Left renal pelvis (tissue), 4 donors: ENCODE measurements around the gene CLEC6A. TPM values are rescaled to one million over a fixed set of nuclear protein-coding genes. Genes with fewer than 3 reads are reported as not detected.
"Not testable (repeated sequence)": the region's sequence is repeated elsewhere in the genome, so short reads cannot be mapped to it uniquely, and the experiment has no call there.

Experiments
- DNase-seq, 4 donors: peaks; one replicate each; pipeline ENCODE4 v3.0.0-alpha.2; 2013; ENCODE audit warnings: low read depth in 4 of 4, low spot score in 3 of 4
- polyA plus RNA-seq, 4 donors: library from polyadenylated mRNA; unstranded; fragments of 120-200 nt; gene quantifications; one replicate each; pipeline ENCODE4 v1.2.1, GENCODE V29; 2013; ENCODE audit not compliant: insufficient read length in 4 of 4

CLEC6A gene
- under 1 TPM in 1 of 4 donors, not detected in 3; 0.10 TPM for polyA plus RNA-seq

- DNase-seq, result no peak
Observed at GRCh38 chr12:8455727-8456360, at the start of gene CLEC6A. Gene CLEC6A (plus strand): TSS chr12:8455962. CDS start chr12:8456112, 150 bp downstream.

- not testable (repeated sequence) for DNase-seq
Observed at GRCh38 chr12:8419576-8419975, 36.2 kb upstream of the CLEC6A start.

GRCh38 chr12:8420506-8420905 lies 35.3 kb upstream of the CLEC6A start:
- no peak for DNase-seq

DNA sequence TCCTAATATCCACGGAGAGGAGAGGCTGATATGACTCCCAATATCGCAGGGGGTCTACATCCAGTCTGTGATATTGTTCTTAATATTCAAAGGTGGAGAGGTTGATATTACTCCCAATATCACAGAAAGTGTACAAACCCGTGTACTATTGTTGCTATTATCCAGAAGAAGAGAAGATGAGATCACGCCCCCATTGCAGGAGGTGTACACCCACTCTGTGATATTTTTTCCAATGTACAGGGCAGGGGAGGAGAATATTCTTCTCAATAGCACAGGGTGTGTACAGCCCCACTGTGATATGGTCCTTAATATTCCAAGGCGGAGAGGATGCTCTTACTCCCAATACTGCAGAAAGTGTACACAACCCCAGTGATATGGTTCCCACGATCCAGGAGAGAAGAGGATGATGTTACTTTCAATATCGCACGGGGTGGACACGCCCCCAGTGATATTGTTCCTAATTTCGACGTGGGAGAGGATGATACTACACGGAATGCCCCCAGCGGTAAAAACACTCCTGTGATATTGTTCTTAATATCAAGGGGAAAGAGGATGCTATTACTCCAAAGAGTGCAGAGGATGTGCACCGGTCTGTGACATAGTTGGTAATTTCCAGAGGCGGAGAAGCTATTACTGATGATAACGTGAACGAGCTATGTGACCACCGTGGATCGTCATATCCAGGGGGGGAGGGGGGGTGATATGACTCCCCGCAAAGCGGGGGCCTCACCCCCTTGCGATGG lies 11.1 kb upstream of the CLEC6A start:
- DNase-seq, result not testable (repeated sequence)

DNA sequence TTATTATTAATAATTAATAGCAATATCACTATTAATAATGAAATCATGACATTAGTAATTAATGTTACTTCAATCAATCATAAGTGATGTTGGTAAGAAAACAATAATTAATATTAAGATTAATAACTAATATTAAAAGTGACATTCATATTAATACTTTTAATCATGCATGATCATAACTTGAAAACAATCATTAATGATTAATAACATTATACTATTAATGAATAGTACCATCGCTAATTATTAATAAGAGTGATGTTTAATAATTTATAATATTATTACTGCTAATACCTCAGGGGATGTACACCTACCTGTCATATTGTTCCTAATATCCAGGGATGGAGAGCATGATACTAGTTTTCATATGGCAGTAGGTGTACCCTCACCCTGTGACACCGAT lies 10.0 kb upstream of the CLEC6A start:
- DNase-seq, result no peak

DNA sequence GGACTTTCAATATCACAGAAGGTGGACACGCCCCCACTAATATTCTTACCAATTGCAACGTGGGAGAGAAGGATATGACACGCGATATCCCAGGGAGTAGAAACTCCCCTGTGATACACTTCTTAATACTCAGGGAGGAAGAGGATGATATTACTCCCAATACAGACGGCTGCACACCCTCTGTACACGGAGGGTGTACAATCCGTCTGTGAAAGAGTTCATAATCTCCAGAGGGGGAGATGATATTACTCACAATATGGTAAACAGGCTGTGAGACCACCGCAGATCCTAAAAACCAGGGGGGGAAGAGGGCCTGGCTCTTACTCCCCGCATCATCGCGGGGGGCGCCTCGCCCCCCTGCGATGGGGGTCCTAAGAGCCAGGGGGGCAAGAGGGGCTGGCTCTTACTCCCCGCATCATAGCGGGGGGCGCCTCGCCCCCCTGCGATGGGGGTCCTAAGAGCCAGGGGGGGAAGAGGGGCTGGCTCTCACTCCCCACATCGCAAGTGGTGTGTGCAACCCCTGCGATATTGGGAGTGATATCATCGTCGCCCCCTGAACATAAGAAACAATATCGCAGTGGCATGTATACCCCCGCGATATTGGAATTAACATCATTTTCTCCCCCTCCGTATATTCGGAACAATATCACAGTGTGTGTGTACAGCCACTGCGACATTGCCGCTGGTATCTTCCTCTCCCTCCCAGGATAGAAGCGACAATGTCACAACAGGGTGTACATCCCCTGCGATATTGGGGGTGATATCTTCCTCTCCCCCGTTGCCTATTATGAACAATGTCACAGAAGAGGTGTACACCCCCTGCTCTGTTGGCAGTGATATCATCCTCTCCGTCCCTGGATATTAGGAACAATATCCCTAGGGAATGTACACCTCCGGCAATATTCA lies 8.9 kb upstream of the CLEC6A start:
- DNase-seq, result no peak

- DNase-seq, result peak in 1 of 4 donors; percentile 7
Observed at GRCh38 chr12:8449355-8449859, 6.4 kb upstream of the CLEC6A start.

DNA sequence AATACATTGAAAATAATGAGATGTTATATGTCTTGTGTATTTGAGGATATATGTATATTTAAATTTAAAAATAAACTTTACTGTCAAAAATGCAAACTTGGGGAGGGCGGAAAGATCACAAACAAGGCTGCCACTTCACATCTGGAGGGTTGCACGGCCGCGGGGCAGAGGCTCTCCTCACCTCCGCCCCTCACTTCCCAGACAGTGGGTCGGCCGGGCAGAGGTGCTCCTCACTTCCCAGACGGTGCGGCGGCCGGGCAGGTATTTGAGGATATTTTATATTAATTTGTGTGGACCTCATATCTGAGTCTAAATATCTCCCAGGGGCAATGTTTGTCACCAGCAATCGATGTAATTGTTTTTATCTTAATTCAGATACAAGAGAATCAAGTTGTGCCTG lies 3.7 kb upstream of the CLEC6A start:
- no peak for DNase-seq

DNA sequence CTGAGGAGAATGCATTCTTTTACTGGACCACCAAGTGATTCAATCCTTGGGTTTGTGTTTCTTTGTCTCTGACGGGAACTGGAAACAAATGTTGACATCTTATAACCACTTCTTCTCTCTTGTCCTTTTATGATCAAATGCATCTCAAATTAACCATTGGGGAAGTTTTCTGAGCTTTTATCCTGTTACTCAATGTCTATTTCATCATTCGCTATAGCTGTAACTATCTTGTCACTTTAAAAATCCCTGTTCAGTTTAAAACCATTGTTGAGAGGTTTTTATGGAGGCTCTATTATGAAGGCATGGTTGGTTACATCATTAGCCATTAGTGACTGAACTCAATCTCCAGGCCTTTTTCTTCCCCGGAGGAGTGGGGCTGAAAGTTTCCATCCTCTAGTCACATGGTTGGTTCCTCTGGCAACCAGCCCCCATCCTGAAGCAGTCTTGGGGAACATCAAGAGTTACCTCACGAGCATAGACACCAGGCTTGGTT lies 2.7 kb upstream of the CLEC6A start:
- no peak for DNase-seq

GRCh38 chr12:8453796-8454195 lies 2.0 kb upstream of the CLEC6A start:
- no peak for DNase-seq

- DNase-seq, result no peak
Observed at GRCh38 chr12:8455271-8455670, 491 bp upstream of the CLEC6A start.

DNA sequence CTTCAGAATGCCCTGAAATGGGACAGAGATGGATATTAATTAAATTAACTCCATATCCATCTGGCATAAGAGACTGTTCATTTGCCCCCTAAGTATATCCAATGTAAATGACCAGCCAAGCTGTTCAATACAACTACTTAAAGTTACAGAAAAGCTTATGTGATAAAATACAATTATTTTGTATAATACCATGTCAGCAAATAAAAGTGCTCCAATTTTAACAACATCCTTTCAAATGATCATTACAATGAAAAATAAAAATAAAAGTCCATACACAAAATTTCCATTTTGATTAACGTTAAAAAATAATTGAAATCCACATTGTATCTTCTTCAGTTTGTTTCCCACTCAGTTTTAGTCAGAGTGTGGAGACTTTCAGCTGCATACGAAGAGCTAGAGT lies 5.7 kb downstream of the CLEC6A start:
- DNase-seq, result no peak

GRCh38 chr12:8465301-8465996 lies 9.7 kb downstream of the CLEC6A start:
- DNase-seq, result no peak

GRCh38 chr12:8466241-8466640 lies 10.5 kb downstream of the CLEC6A start:
- no peak for DNase-seq

GRCh38 chr12:8471090-8471489 lies 15.3 kb downstream of the CLEC6A start:
- DNase-seq, result no peak

- DNase-seq, result no peak
Observed at GRCh38 chr12:8475508-8476203, 19.9 kb downstream of the CLEC6A start.

GRCh38 chr12:8482571-8483061 lies 26.9 kb downstream of the CLEC6A start:
- no peak for DNase-seq

- DNase-seq, result no peak
Observed at GRCh38 chr12:8483079-8483478, 27.3 kb downstream of the CLEC6A start.
